ENCODE measurements around the gene PDE4D.

The PDE4D gene

GRCh38 chr5:59107692-59108091 is 785.8 kb downstream of the PDE4D start:
- H3K4me3 ChIP-seq (ENCODE audit: low read depth, low read length) = no peak overlapping the region
- TF ChIP-seq CTCF (conservative IDR thresholded peaks at IDR 0.05; ENCODE audit: low read depth, low read length) = no peak
- peak; percentile 93 for DNase-seq (ENCODE audit: low read depth)

GRCh38 chr5:59104400-59105127 is 789.0 kb downstream of the PDE4D start:
- peak; percentile 51 for DNase-seq (ENCODE audit: low read depth)
- H3K4me3 ChIP-seq (ENCODE audit: low read depth, low read length) = no peak overlapping the region
- no peak for TF ChIP-seq CTCF (conservative IDR thresholded peaks at IDR 0.05; ENCODE audit: low read depth, low read length)

- no peak overlapping the region for H3K4me3 ChIP-seq (ENCODE audit: low read depth, low read length)
- no peak for DNase-seq (ENCODE audit: low read depth)
- no peak for TF ChIP-seq CTCF (conservative IDR thresholded peaks at IDR 0.05; ENCODE audit: low read depth, low read length)
Observed at GRCh38 chr5:59103303-59103702, 790.2 kb downstream of the PDE4D start.

- no peak for TF ChIP-seq CTCF (conservative IDR thresholded peaks at IDR 0.05; ENCODE audit: low read depth, low read length)
- no peak for DNase-seq (ENCODE audit: low read depth)
- no peak overlapping the region for H3K4me3 ChIP-seq (ENCODE audit: low read depth, low read length)
Observed at GRCh38 chr5:59102437-59102836, 791.1 kb downstream of the PDE4D start.

- H3K4me3 ChIP-seq (ENCODE audit: low read depth, low read length) = no peak overlapping the region
- no peak for TF ChIP-seq CTCF (conservative IDR thresholded peaks at IDR 0.05; ENCODE audit: low read depth, low read length)
- no peak for DNase-seq (ENCODE audit: low read depth)
Observed at GRCh38 chr5:59100875-59101274, 792.7 kb downstream of the PDE4D start.

- H3K4me3 ChIP-seq (ENCODE audit: low read depth, low read length) = no peak overlapping the region
- DNase-seq (ENCODE audit: low read depth) = no peak
- no peak for TF ChIP-seq CTCF (conservative IDR thresholded peaks at IDR 0.05; ENCODE audit: low read depth, low read length)
Observed at GRCh38 chr5:59099995-59100345, 793.6 kb downstream of the PDE4D start.

- TF ChIP-seq CTCF (conservative IDR thresholded peaks at IDR 0.05; ENCODE audit: low read depth, low read length) = no peak
- peak; percentile 95 for DNase-seq (ENCODE audit: low read depth)
- no peak overlapping the region for H3K4me3 ChIP-seq (ENCODE audit: low read depth, low read length)
Observed at GRCh38 chr5:59099270-59099994, 794.1 kb downstream of the PDE4D start.
